GM23338 (cell line): ENCODE data around the gene COBL. TPM values are rescaled to one million over a fixed set of nuclear protein-coding genes. Genes with fewer than 3 reads are reported as not detected.

ENCODE experiments used
- ATAC-seq: fragments of 200-7000 bp; cut with Tn5 transposase; 3 replicates; pipeline ENCODE4 v1.9.1; 2020
- DNase-seq: peaks from one replicate; pipeline ENCODE4 v3.0.0-alpha.2; 2015; ENCODE audit warnings: low spot score
- H2AFZ ChIP-seq: fragments of 200-600 bp; sonication (generic); 2 replicates; pipeline ENCODE4 v1.8.0; 2016; ENCODE audit warnings: antibody characterized with exemption, mild to moderate bottlenecking, moderate library complexity
- H3F3A ChIP-seq: fragments of 200-600 bp; sonication (generic); replicated peaks from 2 replicates; pipeline ENCODE4 v1.8.0; 2017; ENCODE audit warnings: antibody characterized with exemption, mixed run types, low read depth
- H3K27ac ChIP-seq: fragments of 200-600 bp; sonication (generic); 2 replicates; pipeline ENCODE4 v1.6.1; 2016; ENCODE audit warnings: low read depth
- H3K27me3 ChIP-seq: fragments of 200-600 bp; sonication (generic); 2 replicates; pipeline ENCODE4 v1.8.0; 2016; ENCODE audit warnings: mild to moderate bottlenecking, mixed run types, moderate library complexity; ENCODE audit not compliant: insufficient read depth
- H3K36me3 ChIP-seq: fragments of 200-600 bp; sonication (generic); 2 replicates; pipeline ENCODE4 v1.8.0; 2016; ENCODE audit warnings: mild to moderate bottlenecking; ENCODE audit not compliant: insufficient read depth
- H3K4me1 ChIP-seq: fragments of 200-600 bp; sonication (generic); 2 replicates; pipeline ENCODE4 v1.8.0; 2016; ENCODE audit warnings: mild to moderate bottlenecking, moderate library complexity; ENCODE audit not compliant: insufficient read depth
- H3K4me2 ChIP-seq: fragments of 200-600 bp; sonication (generic); 2 replicates; pipeline ENCODE4 v1.7.1; 2017; ENCODE audit warnings: mixed run types
- H3K4me3 ChIP-seq: fragments of 200-600 bp; sonication (generic); 2 replicates; pipeline ENCODE4 v1.6.1; 2016; ENCODE audit warnings: mixed run types
- H3K79me2 ChIP-seq: fragments of 200-600 bp; sonication (generic); replicated peaks from 2 replicates; pipeline ENCODE4 v1.8.0; 2017; ENCODE audit warnings: mild to moderate bottlenecking; ENCODE audit not compliant: insufficient read depth
- H3K9me2 ChIP-seq: fragments of 200-600 bp; sonication (generic); 2 replicates; pipeline ENCODE4 v1.8.0; 2017; ENCODE audit not compliant: insufficient read depth
- H4K20me1 ChIP-seq: fragments of 200-600 bp; sonication (generic); replicated peaks from 2 replicates; pipeline ENCODE4 v1.8.0; 2017; ENCODE audit warnings: mild to moderate bottlenecking; ENCODE audit not compliant: insufficient read depth
- H3K27ac Mint-ChIP-seq: 2 replicates; pipeline ENCODE4 v1.8.0; 2020; ENCODE audit warnings: inconsistent platforms, mild to moderate bottlenecking, moderate library complexity, mixed read lengths
- H3K27me3 Mint-ChIP-seq: 3 replicates; pipeline ENCODE4 v1.8.0; 2022; ENCODE audit warnings: low read depth, mild to moderate bottlenecking, moderate library complexity, mixed read lengths, inconsistent platforms; ENCODE audit not compliant: insufficient read depth, poor library complexity
- H3K36me3 Mint-ChIP-seq: 3 replicates; pipeline ENCODE4 v1.8.0; 2021; ENCODE audit warnings: low read depth, mild to moderate bottlenecking, inconsistent platforms, moderate library complexity, mixed read lengths
- H3K4me1 Mint-ChIP-seq: 3 replicates; pipeline ENCODE4 v1.8.0; 2020; ENCODE audit warnings: mild to moderate bottlenecking, inconsistent platforms, mixed read lengths
- H3K4me3 Mint-ChIP-seq: 3 replicates; pipeline ENCODE4 v1.8.0; 2021; ENCODE audit warnings: moderate library complexity, mild to moderate bottlenecking, inconsistent platforms, mixed read lengths
- H3K9me3 Mint-ChIP-seq: 3 replicates; pipeline ENCODE4 v1.8.0; 2020; ENCODE audit warnings: moderate library complexity, mild to moderate bottlenecking, inconsistent platforms, mixed read lengths
- CREB1 ChIP-seq: fragments of 250-450 bp; sonication (Bioruptor Pico); IDR thresholded peaks from 2 replicates; pipeline ENCODE4 v1.5.0; 2020; ENCODE audit warnings: low read depth, mild to moderate bottlenecking, moderate library complexity
- CTCF ChIP-seq, 2 experiments: fragments of 200-600 bp in 1 of 2; sonication (generic) in 1 of 2; conservative IDR thresholded peaks; 2 replicates each; pipeline versions ENCODE4 v1.5.1 to v1.6.1; 2016 to 2017; ENCODE audit warnings: antibody characterized with exemption in 2 of 2, low read depth in 2 of 2, mild to moderate bottlenecking in 2 of 2, moderate library complexity in 1 of 2
- ETS1 ChIP-seq: IDR thresholded peaks from 2 replicates; pipeline ENCODE4 v1.6.1; 2016; ENCODE audit warnings: antibody characterized with exemption
- EZH2 ChIP-seq: fragments of 200-600 bp; sonication (generic); IDR thresholded peaks from one replicate; pipeline ENCODE4 v1.8.0; 2017; ENCODE audit warnings: antibody characterized with exemption, mild to moderate bottlenecking, low read depth; ENCODE audit not compliant: unreplicated experiment
- EZH2phosphoT487 ChIP-seq: fragments of 200-600 bp; sonication (generic); IDR thresholded peaks from one replicate; pipeline ENCODE4 v1.8.1; 2018; ENCODE audit warnings: antibody characterized with exemption; ENCODE audit not compliant: unreplicated experiment
- JUNB ChIP-seq: IDR thresholded peaks from one replicate; pipeline ENCODE4 v1.6.1; 2016; ENCODE audit warnings: antibody characterized with exemption; ENCODE audit not compliant: unreplicated experiment
- NANOG ChIP-seq: IDR thresholded peaks from 2 replicates; pipeline ENCODE4 v1.6.1; 2016; ENCODE audit warnings: antibody characterized with exemption, borderline replicate concordance
- POLR2AphosphoS5 ChIP-seq: IDR thresholded peaks from 2 replicates; pipeline ENCODE4 v1.6.1; 2016; ENCODE audit warnings: antibody characterized with exemption, low read depth
- REST ChIP-seq: IDR thresholded peaks from one replicate; pipeline ENCODE4 v1.6.1; 2018; ENCODE audit warnings: antibody characterized with exemption; ENCODE audit not compliant: unreplicated experiment
- STAT1 ChIP-seq: IDR thresholded peaks from one replicate; pipeline ENCODE4 v1.6.1; 2016; ENCODE audit warnings: antibody characterized with exemption; ENCODE audit not compliant: unreplicated experiment
- ZNF114 ChIP-seq: fragments of 250-450 bp; sonication (Bioruptor Pico); IDR thresholded peaks from 2 replicates; pipeline ENCODE4 v1.5.0; 2020; ENCODE audit warnings: mild to moderate bottlenecking, moderate library complexity
- ZNF331 ChIP-seq: fragments of 250-450 bp; sonication (Bioruptor Pico); IDR thresholded peaks from 2 replicates; pipeline ENCODE4 v1.5.0; 2020; ENCODE audit warnings: low read depth, mild to moderate bottlenecking, moderate library complexity
- polyA plus RNA-seq: library from polyadenylated mRNA; unstranded; fragments of >200 nt; fragmentation: Nextera tagmentation; extraction: Ambion mirVana; gene quantifications from 2 replicates; pipeline ENCODE4 v1.2.1, GENCODE V29; 2016
- total RNA-seq: library from RNA; depleted of rRNA; stranded (reverse); fragments of >200 nt; shearing (Covaris generic); gene quantifications from 2 replicates; pipeline ENCODE4 v1.2.3, GENCODE V29; 2014

Gene COBL
- total and polyA plus RNA-seq, 2 experiments from 2014 or later, result 18.3 to 51.9 TPM

GRCh38 chr7:51308696-51309095 is 7.9 kb downstream of the COBL start:
- Histone ChIP-seq H3K4me2 (peak overlapping the region; percentile 63), H3K4me3 (no peak overlapping the region), H2AFZ (no peak overlapping the region), H4K20me1 (peaks cover 50% of the 10 kb centered on the region), H3K36me3 (no peaks in the 10 kb centered on the region), H3K27ac (peak overlapping the region; percentile 1; the same call in 1 of the 2 replicates), H3K79me2 (peaks cover 100% of the 10 kb centered on the region), H3K27me3 (no peaks in the 10 kb centered on the region), H3K9me2 (no peaks in the 10 kb centered on the region), H3K4me1 (peaks cover 65% of the 10 kb centered on the region), H3F3A (0 out of 2 replicates have a peak, but pooled peaks cover 6% of the 10 kb centered on the region)
- H3K36me3 Mint-ChIP-seq, result no peaks in the 10 kb centered on the region; the same call in 2 of the 3 replicates
- H3K4me1 Mint-ChIP-seq, result peaks cover 63% of the 10 kb centered on the region
- no peak overlapping the region for H3K27ac Mint-ChIP-seq
- DNase-seq (no peak), ATAC-seq (no peak)
- TF ChIP-seq POLR2AphosphoS5 (no peak), EZH2 (no peak), REST (no peak), ZNF114 (CRISPR knock-in tag) (no peak), STAT1 (no peak)
- no peaks in the 10 kb centered on the region for H3K9me3 Mint-ChIP-seq
- H3K4me3 Mint-ChIP-seq, result no peak overlapping the region
- H3K27me3 Mint-ChIP-seq, result peaks cover 8% of the 10 kb centered on the region

GRCh38 chr7:51308265-51308664 is 8.3 kb downstream of the COBL start:
- H3K9me3 Mint-ChIP-seq, result no peaks in the 10 kb centered on the region
- peaks cover 60% of the 10 kb centered on the region for H3K4me1 Mint-ChIP-seq
- peak overlapping the region; percentile 1; the same call in 1 of the 2 replicates for H3K27ac ChIP-seq
- H3F3A ChIP-seq, result 0 out of 2 replicates have a peak, but pooled peaks cover 6% of the 10 kb centered on the region
- H3K4me2 ChIP-seq, result peak overlapping the region; percentile 63; the same call in 1 of the 2 replicates
- H3K27me3 Mint-ChIP-seq, result peaks cover 8% of the 10 kb centered on the region
- no peak for DNase-seq
- H3K4me3 Mint-ChIP-seq, result no peak overlapping the region
- H3K36me3 ChIP-seq, result no peaks in the 10 kb centered on the region
- no peak overlapping the region for H2AFZ ChIP-seq
- no peak overlapping the region for H3K27ac Mint-ChIP-seq
- H3K4me3 ChIP-seq, result no peak overlapping the region
- no peaks in the 10 kb centered on the region; the same call in 2 of the 3 replicates for H3K36me3 Mint-ChIP-seq
- H3K27me3 ChIP-seq, result no peaks in the 10 kb centered on the region
- H4K20me1 ChIP-seq, result peaks cover 52% of the 10 kb centered on the region
- no peaks in the 10 kb centered on the region for H3K9me2 ChIP-seq
- peaks cover 100% of the 10 kb centered on the region for H3K79me2 ChIP-seq
- peaks cover 61% of the 10 kb centered on the region for H3K4me1 ChIP-seq
- ATAC-seq, result no peak
- no peak for TF ChIP-seq JUNB
- no peak for TF ChIP-seq ZNF114 (CRISPR knock-in tag)
- TF ChIP-seq POLR2AphosphoS5, result no peak
- TF ChIP-seq STAT1, result no peak
- TF ChIP-seq CREB1 (CRISPR knock-in tag), result no peak
- no peak for TF ChIP-seq EZH2phosphoT487
- TF ChIP-seq NANOG, result no peak
- TF ChIP-seq ZNF331 (CRISPR knock-in tag), result no peak
- no peak for TF ChIP-seq ETS1
- TF ChIP-seq CTCF (conservative IDR thresholded peaks at IDR 0.05; ENCODE audit: low read depth in 2 of 2), result no peak
- no peak for TF ChIP-seq EZH2
- TF ChIP-seq REST, result no peak
